ENCODE results near the gene MRPL24.
A peak's percentile ranks its signal among the peaks of the same experiment; 100 is the strongest.
"Not testable (repeated sequence)": the region's sequence is repeated elsewhere in the genome, so short reads cannot be mapped to it uniquely, and the experiment has no call there.

MRPL24 gene

GRCh38 chr1:156760092-156760795, 19.4 kb upstream of the MRPL24 start:
- no peak for DNase-seq (ENCODE audit: low spot score)

- DNase-seq (ENCODE audit: low spot score): not testable (repeated sequence)
These were observed 16.8 kb upstream of the MRPL24 start for GRCh38 chr1:156757572-156758253.

- DNase-seq (ENCODE audit: low spot score): no peak
These were observed 15.5 kb upstream of the MRPL24 start for GRCh38 chr1:156756355-156756754.

- no peak for DNase-seq (ENCODE audit: low spot score)
These were observed 14.7 kb upstream of the MRPL24 start for GRCh38 chr1:156755527-156755950.

- no peak for DNase-seq (ENCODE audit: low spot score)
These were observed 13.3 kb upstream of the MRPL24 start for GRCh38 chr1:156754219-156754618.

- peak; percentile 54 for DNase-seq (ENCODE audit: low spot score)
These were observed 12.1 kb upstream of the MRPL24 start for GRCh38 chr1:156752843-156753482.

GRCh38 chr1:156751757-156752481, 11.0 kb upstream of the MRPL24 start:
- DNase-seq (ENCODE audit: low spot score): peak; percentile 94

- DNase-seq (ENCODE audit: low spot score): no peak
These were observed 10.5 kb upstream of the MRPL24 start, which contains the start of gene HDGF for GRCh38 chr1:156751451-156751756. HDGF (minus strand) TSS chr1:156751675; CDS start chr1:156751429, 246 bp downstream.

GRCh38 chr1:156750711-156751450, 10.0 kb upstream of the MRPL24 start:
- peak; percentile 50 for DNase-seq (ENCODE audit: low spot score)

- DNase-seq (ENCODE audit: low spot score): no peak
These were observed 9.3 kb upstream of the MRPL24 start for GRCh38 chr1:156750191-156750672.

GRCh38 chr1:156749419-156750118, 8.7 kb upstream of the MRPL24 start:
- no peak for DNase-seq (ENCODE audit: low spot score)

GRCh38 chr1:156748670-156749418, 8.0 kb upstream of the MRPL24 start:
- no peak for DNase-seq (ENCODE audit: low spot score)

GRCh38 chr1:156747742-156748669, 7.1 kb upstream of the MRPL24 start:
- DNase-seq (ENCODE audit: low spot score): no peak

GRCh38 chr1:156746728-156747631, 6.1 kb upstream of the MRPL24 start:
- DNase-seq (ENCODE audit: low spot score): peak; percentile 93

- no peak for DNase-seq (ENCODE audit: low spot score)
These were observed 5.5 kb upstream of the MRPL24 start for GRCh38 chr1:156746406-156746727.

GRCh38 chr1:156745881-156746280, 5.0 kb upstream of the MRPL24 start:
- no peak for DNase-seq (ENCODE audit: low spot score)

- no peak for DNase-seq (ENCODE audit: low spot score)
These were observed 4.0 kb upstream of the MRPL24 start for GRCh38 chr1:156744786-156745419.

GRCh38 chr1:156744344-156744743, 3.5 kb upstream of the MRPL24 start:
- DNase-seq (ENCODE audit: low spot score): no peak

Data from AG08396 (cell line).